Astrocyte (in vitro differentiated cells and primary cell): ENCODE measurements around the gene ANKRD24.

Source experiments
- CTCF ChIP-seq: IDR thresholded peaks from 2 replicates; pipeline ENCODE4 v1.5.1; 2011; ENCODE audit warnings: low read depth, mild to moderate bottlenecking, inconsistent platforms, low read length, moderate library complexity; ENCODE audit not compliant: insufficient read depth
- EZH2 ChIP-seq: IDR thresholded peaks from 2 replicates; pipeline ENCODE4 v1.6.1; 2012; ENCODE audit warnings: mild to moderate bottlenecking, low read length, inconsistent platforms; ENCODE audit not compliant: insufficient read depth

- TF ChIP-seq CTCF (no peak), EZH2 (no peak)
Observed at GRCh38 chr19:4241824-4242430, 59.4 kb downstream of the ANKRD24 start.
